GM13976 (cell line): Measurements from ENCODE around the gene NEU4.

ENCODE experiments used
- DNase-seq: peaks from one replicate; pipeline ENCODE4 v3.0.0; 2012; ENCODE audit warnings: low spot score
- CTCF ChIP-seq: IDR thresholded peaks from 2 replicates; pipeline ENCODE4 v1.5.1; 2012; ENCODE audit warnings: borderline replicate concordance, mild to moderate bottlenecking; ENCODE audit not compliant: insufficient read depth; ENCODE audit errors: extremely low read depth, missing control alignments, control extremely low read depth
- in situ Hi-C: fragments of 300-500 bp; cut with MboI; formaldehyde crosslinking; loops from one replicate; pipeline ENCODE4 v1.12.0; 2022; ENCODE audit warnings: low sequenced_read_pairs, mixed read lengths, inconsistent platforms; ENCODE audit not compliant: unreplicated experiment

The NEU4 gene

GRCh38 chr2:241809383-241810306 is 652 bp downstream of the NEU4 start:
- in situ Hi-C loops: no loop called here
- no peak for TF ChIP-seq CTCF
- peak; percentile 41 for DNase-seq

- TF ChIP-seq CTCF: no peak
- in situ Hi-C loops: no loop called here
- no peak for DNase-seq
Measured at GRCh38 chr2:241810307-241811200, 1.6 kb downstream of the NEU4 start.

- no peak for TF ChIP-seq CTCF
- in situ Hi-C loops: no loop called here
- peak; percentile 33 for DNase-seq
Measured at GRCh38 chr2:241811201-241811951, 2.4 kb downstream of the NEU4 start.

GRCh38 chr2:241811952-241812729 is 3.1 kb downstream of the NEU4 start:
- TF ChIP-seq CTCF: no peak
- peak; percentile 29 for DNase-seq
- in situ Hi-C loops: no loop called here

- TF ChIP-seq CTCF: no peak
- DNase-seq: peak; percentile 39
Measured at GRCh38 chr2:241812730-241813643, 4.0 kb downstream of the NEU4 start.

More at GRCh38 chr2:241812730-241813643, 4.0 kb downstream of the NEU4 start:
- in situ Hi-C loops: no loop called here
